Measurements from ENCODE around the gene PPP1CA.

The PPP1CA gene

GRCh38 chr11:67408437-67409200 is 7.0 kb upstream of the PPP1CA start:
- ChIA-PET CTCF (interaction anchor here (1.1 to 3.4 kb wide), 5 partner anchors 11 to 60 kb away, joined by 3 to 21 read pairs (median 4); partner anchors contain the start of genes RAD9A and TMEM134), POLR2A (interaction anchor here (0.5 kb wide), 1 partner anchor 82 kb away, joined by 3 read pairs; no protein-coding TSS in a partner anchor)
- TF ChIP-seq, protein P1, sequence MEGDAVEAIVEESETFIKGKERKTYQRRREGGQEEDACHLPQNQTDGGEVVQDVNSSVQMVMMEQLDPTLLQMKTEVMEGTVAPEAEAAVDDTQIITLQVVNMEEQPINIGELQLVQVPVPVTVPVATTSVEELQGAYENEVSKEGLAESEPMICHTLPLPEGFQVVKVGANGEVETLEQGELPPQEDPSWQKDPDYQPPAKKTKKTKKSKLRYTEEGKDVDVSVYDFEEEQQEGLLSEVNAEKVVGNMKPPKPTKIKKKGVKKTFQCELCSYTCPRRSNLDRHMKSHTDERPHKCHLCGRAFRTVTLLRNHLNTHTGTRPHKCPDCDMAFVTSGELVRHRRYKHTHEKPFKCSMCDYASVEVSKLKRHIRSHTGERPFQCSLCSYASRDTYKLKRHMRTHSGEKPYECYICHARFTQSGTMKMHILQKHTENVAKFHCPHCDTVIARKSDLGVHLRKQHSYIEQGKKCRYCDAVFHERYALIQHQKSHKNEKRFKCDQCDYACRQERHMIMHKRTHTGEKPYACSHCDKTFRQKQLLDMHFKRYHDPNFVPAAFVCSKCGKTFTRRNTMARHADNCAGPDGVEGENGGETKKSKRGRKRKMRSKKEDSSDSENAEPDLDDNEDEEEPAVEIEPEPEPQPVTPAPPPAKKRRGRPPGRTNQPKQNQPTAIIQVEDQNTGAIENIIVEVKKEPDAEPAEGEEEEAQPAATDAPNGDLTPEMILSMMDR (IDR thresholded peaks at IDR 0.05; ENCODE audit: control extremely low read depth, extremely low read depth, low read depth, missing control alignments), result no peak
- DNase-seq (ENCODE audit: extremely low spot score), result no peak

GRCh38 chr11:67407688-67408163 is 6.1 kb upstream of the PPP1CA start:
- TF ChIP-seq, protein P1 (IDR thresholded peaks at IDR 0.05; ENCODE audit: control extremely low read depth, extremely low read depth, low read depth, missing control alignments), result no peak

GRCh38 chr11:67406969-67407687 is 5.5 kb upstream of the PPP1CA start:
- CTCF ChIA-PET, result interaction anchor here (0.9 to 3.4 kb wide), 7 partner anchors 10 to 95 kb away, joined by 3 to 21 read pairs (median 3); no protein-coding TSS in a partner anchor
- TF ChIP-seq, protein P1 (IDR thresholded peaks at IDR 0.05; ENCODE audit: control extremely low read depth, extremely low read depth, low read depth, missing control alignments), result peak; percentile 28
- DNase-seq (ENCODE audit: extremely low spot score), result no peak
- POLR2A ChIA-PET, result interaction anchor here (0.6 kb wide), 1 partner anchor 14 kb away, joined by 3 read pairs; no protein-coding TSS in a partner anchor

More at GRCh38 chr11:67407688-67408163, 6.1 kb upstream of the PPP1CA start:
- ChIA-PET CTCF (interaction anchor here (0.9 to 3.4 kb wide), 9 partner anchors 10 to 94 kb away, joined by 3 to 21 read pairs (median 3); partner anchors contain the start of genes RAD9A and TMEM134), POLR2A (interaction anchor here (0.5 kb wide), 1 partner anchor 83 kb away, joined by 3 read pairs; no protein-coding TSS in a partner anchor)
- no peak for DNase-seq (ENCODE audit: extremely low spot score)

GRCh38 chr11:67406420-67406968 is 4.8 kb upstream of the PPP1CA start:
- TF ChIP-seq, protein P1 (IDR thresholded peaks at IDR 0.05; ENCODE audit: control extremely low read depth, extremely low read depth, low read depth, missing control alignments), result no peak
- DNase-seq (ENCODE audit: extremely low spot score), result no peak
- ChIA-PET CTCF (interaction anchor here (1.0 to 3.4 kb wide), 4 partner anchors 11 to 24 kb away, joined by 3 to 21 read pairs (median 6); no protein-coding TSS in a partner anchor), POLR2A (interaction anchor here (0.6 kb wide), 1 partner anchor 15 kb away, joined by 3 read pairs; no protein-coding TSS in a partner anchor)

GRCh38 chr11:67405688-67406339 is 4.2 kb upstream of the PPP1CA start:
- POLR2A ChIA-PET, result interaction anchor here (1.5 kb wide), 1 partner anchor 81 kb away, joined by 4 read pairs; no protein-coding TSS in a partner anchor
- TF ChIP-seq, protein P1 (IDR thresholded peaks at IDR 0.05; ENCODE audit: control extremely low read depth, extremely low read depth, low read depth, missing control alignments), result no peak
- CTCF ChIA-PET, result interaction anchor here (0.9 to 42.5 kb wide), 3 partner anchors 13 to 39 kb away, joined by 3 to 1573 read pairs (median 50); partner anchors contain the start of genes CLCF1 and POLD4
- no peak for DNase-seq (ENCODE audit: extremely low spot score)

All from GM10248 (cell line).